H9 (cell line): ENCODE results near the gene CHD6. TPM values are rescaled to one million over a fixed set of nuclear protein-coding genes. Genes with fewer than 3 reads are reported as not detected.
A peak's percentile ranks its signal among the peaks of the same experiment; 100 is the strongest.

ENCODE experiments used
- DNase-seq: peaks from one replicate; pipeline ENCODE4 v3.0.0-alpha.2; 2017
- H2AFZ ChIP-seq: one replicate; pipeline ENCODE4 v1.6.1; 2013; ENCODE audit warnings: mild to moderate bottlenecking, low read length, control low read depth, moderate library complexity
- H2AK5ac ChIP-seq: 2 replicates; pipeline ENCODE4 v1.6.1; 2013; ENCODE audit warnings: low read length, control low read depth, mixed read lengths; ENCODE audit not compliant: insufficient read length
- H2BK120ac ChIP-seq: one replicate; pipeline ENCODE4 v1.6.1; 2013; ENCODE audit warnings: low read depth, mild to moderate bottlenecking, low read length, control low read depth, inconsistent platforms; ENCODE audit not compliant: poor library complexity, severe bottlenecking
- H2BK12ac ChIP-seq: 2 replicates; pipeline ENCODE4 v1.6.1; 2013; ENCODE audit warnings: low read length, control low read depth, mixed read lengths, low read depth; ENCODE audit not compliant: insufficient read length
- H2BK15ac ChIP-seq: 2 replicates; pipeline ENCODE4 v1.6.1; 2013; ENCODE audit warnings: low read depth, low read length, control low read depth
- H2BK20ac ChIP-seq: one replicate; pipeline ENCODE4 v1.6.1; 2013; ENCODE audit warnings: low read depth, mild to moderate bottlenecking, low read length, control low read depth, inconsistent platforms; ENCODE audit not compliant: poor library complexity, severe bottlenecking
- H2BK5ac ChIP-seq: 2 replicates; pipeline ENCODE4 v1.6.1; 2013; ENCODE audit warnings: low read length, control low read depth, mixed read lengths; ENCODE audit not compliant: insufficient read length
- H3K14ac ChIP-seq: 2 replicates; pipeline ENCODE4 v1.6.1; 2013; ENCODE audit warnings: low read length, control low read depth; ENCODE audit not compliant: insufficient read depth
- H3K18ac ChIP-seq: 2 replicates; pipeline ENCODE4 v1.6.1; 2013; ENCODE audit warnings: low read depth, mild to moderate bottlenecking, mixed read lengths, low read length, control low read depth; ENCODE audit not compliant: insufficient read length
- H3K23ac ChIP-seq: 2 replicates; pipeline ENCODE4 v1.6.1; 2013; ENCODE audit warnings: low read length, control low read depth, mixed read lengths, low read depth; ENCODE audit not compliant: insufficient read length
- H3K23me2 ChIP-seq: 2 replicates; pipeline ENCODE4 v1.6.1; 2013; ENCODE audit warnings: low read depth, mild to moderate bottlenecking, mixed read lengths, low read length, control low read depth; ENCODE audit not compliant: insufficient read length, poor library complexity, severe bottlenecking
- H3K27ac ChIP-seq: 2 replicates; pipeline ENCODE4 v1.5.1; 2013; ENCODE audit warnings: low read length, control low read depth, mixed read lengths, low read depth; ENCODE audit not compliant: insufficient read length
- H3K27me3 ChIP-seq: 2 replicates; pipeline ENCODE4 v1.6.1; 2013; ENCODE audit warnings: low read length, control low read depth, inconsistent platforms; ENCODE audit not compliant: insufficient read depth
- H3K4ac ChIP-seq: 2 replicates; pipeline ENCODE4 v1.6.1; 2013; ENCODE audit warnings: low read depth, mild to moderate bottlenecking, control low read depth, inconsistent platforms, low read length, moderate library complexity
- H3K4me1 ChIP-seq: 2 replicates; pipeline ENCODE4 v1.6.1; 2013; ENCODE audit warnings: low read length, control low read depth, inconsistent platforms; ENCODE audit not compliant: insufficient read depth
- H3K4me2 ChIP-seq: 2 replicates; pipeline ENCODE4 v1.6.1; 2013; ENCODE audit warnings: low read length, control low read depth, mixed read lengths; ENCODE audit not compliant: insufficient read length, insufficient read depth
- H3K56ac ChIP-seq: 2 replicates; pipeline ENCODE4 v1.6.1; 2013; ENCODE audit warnings: low read depth, mild to moderate bottlenecking, mixed read lengths, low read length, control low read depth; ENCODE audit not compliant: insufficient read length
- H3K79me1 ChIP-seq: 2 replicates; pipeline ENCODE4 v1.6.1; 2013; ENCODE audit warnings: low read depth, mild to moderate bottlenecking, moderate library complexity, low read length, control low read depth, inconsistent platforms; ENCODE audit not compliant: insufficient read depth, poor library complexity, severe bottlenecking
- H3K79me2 ChIP-seq: 2 replicates; pipeline ENCODE4 v1.6.1; 2013; ENCODE audit warnings: low read length, control low read depth, inconsistent platforms; ENCODE audit not compliant: insufficient read depth
- H3K9ac ChIP-seq: 2 replicates; pipeline ENCODE4 v1.6.1; 2013; ENCODE audit warnings: low read length, control low read depth, mixed read lengths; ENCODE audit not compliant: insufficient read length; ENCODE audit errors: extremely low read depth
- H3K9me3 ChIP-seq: one replicate; pipeline ENCODE4 v1.6.1; 2013; ENCODE audit warnings: low read depth, low read length, inconsistent platforms; ENCODE audit not compliant: control insufficient read depth
- H3T11ph ChIP-seq: one replicate; pipeline ENCODE4 v1.6.1; 2013; ENCODE audit warnings: mild to moderate bottlenecking, low read length, control low read depth, inconsistent platforms
- H4K20me1 ChIP-seq: one replicate; pipeline ENCODE4 v1.6.1; 2013; ENCODE audit not compliant: control insufficient read depth, insufficient read length, insufficient read depth
- H4K5ac ChIP-seq: 2 replicates; pipeline ENCODE4 v1.6.1; 2013; ENCODE audit warnings: low read depth, mild to moderate bottlenecking, mixed read lengths, low read length, control low read depth; ENCODE audit not compliant: insufficient read length
- H4K8ac ChIP-seq: replicated peaks from 2 replicates; pipeline ENCODE4 v1.6.1; 2013; ENCODE audit warnings: low read length, control low read depth, mixed read lengths, low read depth; ENCODE audit not compliant: insufficient read length
- H4K91ac ChIP-seq: 2 replicates; pipeline ENCODE4 v1.6.1; 2013; ENCODE audit warnings: low read depth, mild to moderate bottlenecking, moderate library complexity, mixed read lengths, low read length, control low read depth; ENCODE audit not compliant: insufficient read length
- H3K27ac Mint-ChIP-seq, 3 experiments: 2 replicates in 2 of 3; 3 replicates in 1 of 3; pipeline ENCODE4 v1.8.0; 2020 to 2021; ENCODE audit warnings: mixed read lengths in 3 of 3, mild to moderate bottlenecking in 1 of 3, moderate library complexity in 1 of 3
- H3K27me3 Mint-ChIP-seq: 2 replicates; pipeline ENCODE4 v1.8.0; 2021; ENCODE audit warnings: low read depth, mild to moderate bottlenecking, moderate library complexity, mixed read lengths
- H3K36me3 Mint-ChIP-seq, 3 experiments: 2 replicates in 2 of 3; 3 replicates in 1 of 3; pipeline ENCODE4 v1.8.0; 2020 to 2021; ENCODE audit warnings: low read depth in 3 of 3, mixed read lengths in 3 of 3; ENCODE audit not compliant: insufficient read depth in 1 of 3
- H3K4me1 Mint-ChIP-seq, 2 experiments: 2 replicates each; pipeline ENCODE4 v1.8.0; 2020; ENCODE audit warnings: mixed read lengths in 2 of 2
- H3K4me3 Mint-ChIP-seq, 2 experiments: 2 replicates in 1 of 2; 3 replicates in 1 of 2; pipeline ENCODE4 v1.8.0; 2020 to 2021; ENCODE audit warnings: mild to moderate bottlenecking in 2 of 2, mixed read lengths in 2 of 2, moderate library complexity in 1 of 2
- H3K9me3 Mint-ChIP-seq, 2 experiments: 2 replicates in 1 of 2; 3 replicates in 1 of 2; pipeline ENCODE4 v1.8.0; 2020; ENCODE audit warnings: mild to moderate bottlenecking in 2 of 2, mixed read lengths in 2 of 2, moderate library complexity in 1 of 2
- CTCF ChIP-seq: fragments of 200-600 bp; sonication (generic); conservative IDR thresholded peaks from 3 replicates; pipeline ENCODE4 v1.8.0; 2021; ENCODE audit warnings: antibody characterized with exemption, mild to moderate bottlenecking
- WGBS: extraction: QIAGEN DNeasy Blood & Tissue Kit; methylation state at CpG from one replicate; pipeline ENCODE4 v1.1.7; 2013; ENCODE audit warnings: missing lambda C conversion rate, low lambda C conversion rate, mixed read lengths; ENCODE audit not compliant: insufficient read length; ENCODE audit errors: extremely low coverage; 5-methylcytosine and 5-hydroxymethylcytosine counted together
- total RNA-seq: library from RNA; stranded (reverse); gene quantifications from 2 replicates; pipeline ENCODE4 v1.2.1, GENCODE V29; 2021

The CHD6 gene
- total RNA-seq, 1 experiment from 2014 or later, result 51.5 TPM

GRCh38 chr20:41573955-41574354 is 44.2 kb downstream of the CHD6 start:
- WGBS, result no CpG with 5 or more reads among the region's 2 CpGs
- no peak for TF ChIP-seq CTCF
- Histone ChIP-seq H3T11ph (no peak overlapping the region), H3K9me3 (no peaks in the 10 kb centered on the region), H3K27ac (no peak overlapping the region), H3K18ac (no peak overlapping the region), H2AFZ (no peak overlapping the region), H4K5ac (no peak overlapping the region), H3K27me3 (no peaks in the 10 kb centered on the region), H3K4ac (no peak overlapping the region), H3K14ac (no peak overlapping the region), H3K9ac (peak overlapping the region; percentile 47), H2BK5ac (no peak overlapping the region), H2BK12ac (no peak overlapping the region), H2AK5ac (no peak overlapping the region), H3K23ac (no peak overlapping the region), H3K4me2 (peak overlapping the region; percentile 20), H2BK120ac (no peak overlapping the region), H2BK15ac (no peak overlapping the region), H3K79me1 (peaks cover 8% of the 10 kb centered on the region), H3K56ac (no peak overlapping the region), H3K4me1 (peaks cover 2% of the 10 kb centered on the region; the same call in 1 of the 2 replicates), H4K8ac (no peak overlapping the region), H4K20me1 (peaks cover 2% of the 10 kb centered on the region), H3K23me2 (no peaks in the 10 kb centered on the region), H2BK20ac (no peak overlapping the region), H4K91ac (no peak overlapping the region), H3K79me2 (peaks cover 35% of the 10 kb centered on the region)
- DNase-seq, result no peak
- Mint-ChIP-seq H3K36me3 (peaks cover 0 to 7% (median 6%) of the 10 kb centered on the region in 3 experiments; a peak in 4 of 7 replicates), H3K4me3 (no peak overlapping the region), H3K4me1 (peaks cover 43 to 54% of the 10 kb centered on the region in 2 experiments), H3K27ac (peak overlapping the region in 1 of 3 experiments; percentile 37; a peak in 2 of 7 replicates), H3K27me3 (no peaks in the 10 kb centered on the region), H3K9me3 (peaks cover 0 to 9% of the 10 kb centered on the region in 2 experiments; a peak in 3 of 5 replicates)
